ENCODE data around the gene KDM2B. TPM values are rescaled to one million over a fixed set of nuclear protein-coding genes. Genes with fewer than 3 reads are reported as not detected.

KDM2B gene
- polyA plus RNA-seq, 1 donor (not counting 4 experiments of a cell fraction or from before 2014, with no cell fraction given) = 10.3 TPM

DNA sequence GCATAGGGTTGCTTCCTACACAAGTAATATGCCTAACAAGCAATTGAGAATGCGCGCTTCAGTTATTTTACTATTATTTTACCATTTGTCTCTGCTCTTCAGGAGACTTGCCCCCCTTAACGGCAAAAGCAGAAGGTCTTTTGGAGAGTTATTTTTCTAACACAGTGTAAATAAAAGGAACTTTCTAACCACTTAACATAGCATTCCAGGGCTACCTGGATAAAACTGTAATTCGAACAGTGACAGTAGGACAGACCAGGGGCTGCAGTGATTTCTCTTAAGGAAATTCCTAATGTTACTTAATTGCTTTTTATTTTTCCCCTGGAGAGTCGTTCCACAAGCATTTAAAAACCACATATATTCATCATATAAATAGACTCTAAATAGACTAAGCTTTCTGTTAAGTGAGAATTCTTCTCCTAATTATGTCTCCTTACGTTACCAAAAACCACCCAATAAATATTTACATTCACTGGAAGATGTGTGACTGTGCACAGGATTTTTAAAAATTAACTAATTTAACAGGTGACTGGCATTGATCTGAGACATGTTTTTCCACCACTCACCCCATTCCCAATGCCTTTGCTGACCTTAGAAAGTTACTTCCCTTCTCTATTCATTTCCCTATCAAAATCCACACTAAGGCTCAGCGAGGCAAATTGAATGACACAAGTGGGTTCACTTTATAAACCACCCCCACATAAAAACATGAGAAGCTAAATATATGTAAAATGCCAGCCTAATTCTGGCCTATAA, 108.5 kb downstream of the KDM2B start:
- Histone ChIP-seq H3K9ac (ENCODE audit: control insufficient read depth, extremely low read depth, insufficient read depth, low read length) (no peak overlapping the region), H3K4me2 (ENCODE audit: control insufficient read depth, extremely low read depth, insufficient read depth, low read depth, low read length) (no peak overlapping the region), H3K4me1 (ENCODE audit: control insufficient read depth, extremely low read depth, insufficient read depth, low read length) (no peaks in the 10 kb centered on the region), H3K79me2 (ENCODE audit: control insufficient read depth, insufficient read depth, low read length) (no peaks in the 10 kb centered on the region), H3K9me1 (ENCODE audit: control insufficient read depth, extremely low read depth, insufficient read depth, low read length) (no peaks in the 10 kb centered on the region), H4K20me1 (ENCODE audit: control insufficient read depth, extremely low read depth, insufficient read depth, low read length) (no peaks in the 10 kb centered on the region), H3K36me3 (ENCODE audit: control insufficient read depth in 2 of 2, extremely low read depth in 1 of 2, insufficient read depth in 2 of 2, low read length in 2 of 2) (no peaks in the 10 kb centered on the region), H3K27me3 (ENCODE audit: control insufficient read depth, extremely low read depth, insufficient read depth, low read length) (no peaks in the 10 kb centered on the region), H3K4me3 (ENCODE audit: control insufficient read depth in 2 of 3, extremely low read depth in 1 of 3, insufficient read depth in 2 of 3, low read depth in 1 of 3, low read length in 3 of 3) (no peak overlapping the region), H3K27ac (ENCODE audit: control insufficient read depth, insufficient read depth, low read length) (no peak overlapping the region), H3K9me3 (ENCODE audit: control insufficient read depth, low read depth, low read length) (no peaks in the 10 kb centered on the region), H2AFZ (ENCODE audit: control insufficient read depth, low read length) (no peak overlapping the region)
- TF ChIP-seq, protein P1, sequence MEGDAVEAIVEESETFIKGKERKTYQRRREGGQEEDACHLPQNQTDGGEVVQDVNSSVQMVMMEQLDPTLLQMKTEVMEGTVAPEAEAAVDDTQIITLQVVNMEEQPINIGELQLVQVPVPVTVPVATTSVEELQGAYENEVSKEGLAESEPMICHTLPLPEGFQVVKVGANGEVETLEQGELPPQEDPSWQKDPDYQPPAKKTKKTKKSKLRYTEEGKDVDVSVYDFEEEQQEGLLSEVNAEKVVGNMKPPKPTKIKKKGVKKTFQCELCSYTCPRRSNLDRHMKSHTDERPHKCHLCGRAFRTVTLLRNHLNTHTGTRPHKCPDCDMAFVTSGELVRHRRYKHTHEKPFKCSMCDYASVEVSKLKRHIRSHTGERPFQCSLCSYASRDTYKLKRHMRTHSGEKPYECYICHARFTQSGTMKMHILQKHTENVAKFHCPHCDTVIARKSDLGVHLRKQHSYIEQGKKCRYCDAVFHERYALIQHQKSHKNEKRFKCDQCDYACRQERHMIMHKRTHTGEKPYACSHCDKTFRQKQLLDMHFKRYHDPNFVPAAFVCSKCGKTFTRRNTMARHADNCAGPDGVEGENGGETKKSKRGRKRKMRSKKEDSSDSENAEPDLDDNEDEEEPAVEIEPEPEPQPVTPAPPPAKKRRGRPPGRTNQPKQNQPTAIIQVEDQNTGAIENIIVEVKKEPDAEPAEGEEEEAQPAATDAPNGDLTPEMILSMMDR (optimal IDR thresholded peaks at IDR 0.05 in 1 of 3, IDR thresholded peaks at IDR 0.05 in 1 of 3, conservative IDR thresholded peaks at IDR 0.05 in 1 of 3; ENCODE audit: extremely low read depth in 1 of 3, insufficient read depth in 2 of 3, low read length in 3 of 3) = no peak
- TF ChIP-seq EZH2 (IDR thresholded peaks at IDR 0.05; ENCODE audit: low read length) = no peak
- DNase-seq (ENCODE audit: low read depth, low spot score) (no peak), FAIRE-seq (no peak)
- dilution Hi-C loops (cut with MboI; ENCODE audit: extremely low pct_ligation_motif_present, low sequenced_read_pairs) = loop anchor here (5.0 kb wide), 2 partner anchors 35 to 50 kb away; no protein-coding TSS in a partner anchor

DNA sequence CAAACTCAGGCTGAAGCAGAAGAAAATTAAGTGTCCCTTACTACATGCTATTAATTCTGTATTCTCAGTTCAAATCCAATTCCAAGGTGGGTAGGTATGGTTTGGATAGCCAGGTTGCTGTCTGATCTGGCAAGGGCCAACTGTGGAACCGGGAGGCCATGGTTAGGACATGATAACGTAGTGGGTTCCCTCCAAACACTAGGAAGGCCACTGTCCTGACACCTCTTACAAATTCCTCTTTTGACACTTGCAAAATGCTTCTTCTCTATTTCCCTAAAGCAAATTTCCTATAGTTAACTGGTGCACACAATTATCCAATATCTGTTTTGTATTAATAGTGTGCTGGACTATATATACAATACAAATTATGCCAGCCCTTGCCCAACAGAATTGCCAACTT, 110.1 kb downstream of the KDM2B start:
- dilution Hi-C loops (cut with MboI; ENCODE audit: extremely low pct_ligation_motif_present, low sequenced_read_pairs) = loop anchor here (5.0 kb wide), 2 partner anchors 33 to 52 kb away; no protein-coding TSS in a partner anchor
- no peak for FAIRE-seq

More for the DNA sequence above, 110.1 kb downstream of the KDM2B start:
- Histone ChIP-seq H3K9me1 (ENCODE audit: control insufficient read depth, extremely low read depth, insufficient read depth, low read length) (no peaks in the 10 kb centered on the region), H3K4me2 (ENCODE audit: control insufficient read depth, extremely low read depth, insufficient read depth, low read depth, low read length) (no peak overlapping the region), H2AFZ (ENCODE audit: control insufficient read depth, low read length) (no peak overlapping the region), H3K79me2 (ENCODE audit: control insufficient read depth, insufficient read depth, low read length) (peaks cover 3% of the 10 kb centered on the region), H3K4me3 (ENCODE audit: control insufficient read depth in 2 of 3, extremely low read depth in 1 of 3, insufficient read depth in 2 of 3, low read depth in 1 of 3, low read length in 3 of 3) (no peak overlapping the region), H3K9ac (ENCODE audit: control insufficient read depth, extremely low read depth, insufficient read depth, low read length) (no peak overlapping the region), H3K36me3 (ENCODE audit: control insufficient read depth in 2 of 2, extremely low read depth in 1 of 2, insufficient read depth in 2 of 2, low read length in 2 of 2) (no peaks in the 10 kb centered on the region), H3K27ac (ENCODE audit: control insufficient read depth, insufficient read depth, low read length) (no peak overlapping the region), H3K9me3 (ENCODE audit: control insufficient read depth, low read depth, low read length) (no peaks in the 10 kb centered on the region), H3K4me1 (ENCODE audit: control insufficient read depth, extremely low read depth, insufficient read depth, low read length) (peaks cover 4% of the 10 kb centered on the region), H3K27me3 (ENCODE audit: control insufficient read depth, extremely low read depth, insufficient read depth, low read length) (no peaks in the 10 kb centered on the region), H4K20me1 (ENCODE audit: control insufficient read depth, extremely low read depth, insufficient read depth, low read length) (no peaks in the 10 kb centered on the region)
- DNase-seq (ENCODE audit: low read depth, low spot score) = no peak
- TF ChIP-seq, protein P1 (optimal IDR thresholded peaks at IDR 0.05 in 1 of 3, IDR thresholded peaks at IDR 0.05 in 1 of 3, conservative IDR thresholded peaks at IDR 0.05 in 1 of 3; ENCODE audit: extremely low read depth in 1 of 3, insufficient read depth in 2 of 3, low read length in 3 of 3) = no peak
- TF ChIP-seq EZH2 (IDR thresholded peaks at IDR 0.05; ENCODE audit: low read length) = no peak

All from keratinocyte (primary cell).